HEK293T (cell line): ENCODE results near the gene CDKN3.

Experiments
- ARNT ChIP-seq: fragments of 450-650 bp; IDR thresholded peaks from 2 replicates; pipeline ENCODE4 v1.6.1; 2017; ENCODE audit warnings: mild to moderate bottlenecking
- BHLHE40 ChIP-seq: fragments of 450-650 bp; IDR thresholded peaks from 2 replicates; pipeline ENCODE4 v1.6.1; 2016; ENCODE audit warnings: mild to moderate bottlenecking, moderate library complexity, borderline replicate concordance
- CTBP1 ChIP-seq: fragments of 450-650 bp; IDR thresholded peaks from 2 replicates; pipeline ENCODE4 v1.6.1; 2016; ENCODE audit warnings: borderline replicate concordance
- ELF4 ChIP-seq: fragments of 450-650 bp; IDR thresholded peaks from 2 replicates; pipeline ENCODE4 v1.6.1; 2017; ENCODE audit warnings: antibody characterized with exemption
- FOXK2 ChIP-seq: fragments of 450-650 bp; IDR thresholded peaks from 2 replicates; pipeline ENCODE4 v1.6.1; 2016; ENCODE audit warnings: mild to moderate bottlenecking
- FOXM1 ChIP-seq: fragments of 450-650 bp; IDR thresholded peaks from 2 replicates; pipeline ENCODE4 v1.6.1; 2017; ENCODE audit warnings: mild to moderate bottlenecking, borderline replicate concordance
- HDGF ChIP-seq: fragments of 450-650 bp; IDR thresholded peaks from 2 replicates; pipeline ENCODE4 v1.6.1; 2017; ENCODE audit warnings: antibody characterized with exemption, borderline replicate concordance
- SP1 ChIP-seq: fragments of 450-650 bp; IDR thresholded peaks from 2 replicates; pipeline ENCODE4 v1.6.1; 2017
- SUZ12 ChIP-seq: fragments of 450-650 bp; IDR thresholded peaks from 2 replicates; pipeline ENCODE4 v1.6.1; 2016; ENCODE audit warnings: mild to moderate bottlenecking

DNA sequence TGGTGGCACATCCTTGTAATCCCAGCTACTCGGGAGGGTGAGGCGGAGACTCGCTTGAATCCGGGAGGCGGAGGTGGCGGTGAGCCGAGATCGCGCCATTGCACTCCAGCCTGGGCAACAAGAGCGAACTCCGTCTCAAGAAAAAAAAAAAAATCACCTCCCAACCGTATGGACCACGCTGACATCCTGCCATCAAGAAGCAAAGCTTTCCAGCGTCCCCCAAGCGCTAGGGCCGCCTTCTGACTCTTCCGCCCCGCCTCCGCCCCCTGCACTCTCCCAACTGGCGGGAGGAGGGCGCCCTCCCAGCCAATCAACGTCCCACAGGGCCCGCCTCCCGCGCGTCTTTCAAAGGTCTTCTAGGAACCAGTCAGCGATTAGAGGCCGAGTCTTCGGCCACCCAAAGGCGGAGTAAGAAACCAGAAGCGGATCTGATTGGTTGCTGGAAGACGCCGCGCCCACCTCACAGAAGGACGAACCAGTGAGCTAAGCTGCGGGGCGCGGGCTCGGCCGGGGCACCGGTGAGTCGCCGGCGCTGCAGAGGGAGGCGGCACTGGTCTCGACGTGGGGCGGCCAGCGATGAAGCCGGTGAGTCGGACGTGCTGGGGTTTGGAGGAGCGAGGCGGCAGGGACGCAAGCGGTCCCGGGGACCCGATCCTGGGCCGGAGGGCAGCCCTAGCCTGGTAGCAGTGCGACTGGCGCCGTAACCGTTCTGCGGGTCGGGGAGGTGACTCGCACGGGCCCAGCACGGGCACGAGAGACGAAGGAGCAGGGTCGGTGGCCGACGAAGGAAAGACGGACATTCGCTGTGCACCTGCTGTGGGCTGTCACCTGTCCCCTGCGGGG lies at the start of gene CDKN3:
- TF ChIP-seq ELF4 (peak; percentile 53; the same call in 1 of the 2 replicates), SP1 (no peak), FOXK2 (no peak), ARNT (no peak), BHLHE40 (no peak), FOXM1 (peak; percentile 100), HDGF (no peak), SUZ12 (no peak), CTBP1 (no peak)
